Astrocyte (in vitro differentiated cells and primary cell): ENCODE data around the gene MTCL3.

Experiments used
- DNase-seq: peaks from one replicate; pipeline ENCODE4 v3.0.0-alpha.2; 2010; ENCODE audit warnings: low read depth
- FAIRE-seq: peaks from 2 replicates; lab custom pipeline; 2011; peaks lifted over from hg19 to GRCh38; lab: Jason Lieb, UNC
- H2AFZ ChIP-seq: 2 replicates; pipeline ENCODE4 v1.6.0; 2012; ENCODE audit warnings: low read depth, low read length, inconsistent platforms
- H3K27ac ChIP-seq: 2 replicates; pipeline ENCODE4 v1.5.1; 2011; ENCODE audit warnings: low read depth, low read length, inconsistent platforms
- H3K27me3 ChIP-seq: 2 replicates; pipeline ENCODE4 v1.6.0; 2011; ENCODE audit warnings: low read length, inconsistent platforms; ENCODE audit not compliant: insufficient read depth
- H3K36me3 ChIP-seq: 2 replicates; pipeline ENCODE4 v1.5.1; 2011; ENCODE audit warnings: low read length, inconsistent platforms; ENCODE audit not compliant: insufficient read depth
- H3K4me1 ChIP-seq: 2 replicates; pipeline ENCODE4 v1.5.1; 2011; ENCODE audit warnings: low read length, inconsistent platforms; ENCODE audit not compliant: insufficient read depth
- H3K4me2 ChIP-seq: 2 replicates; pipeline ENCODE4 v1.6.0; 2012; ENCODE audit warnings: low read length, inconsistent platforms
- H3K4me3 ChIP-seq: 2 replicates; pipeline ENCODE4 v1.5.1; 2011; ENCODE audit warnings: low read depth, mild to moderate bottlenecking, low read length, inconsistent platforms; ENCODE audit not compliant: insufficient read depth
- H3K79me2 ChIP-seq: 2 replicates; pipeline ENCODE4 v1.6.0; 2012; ENCODE audit warnings: mild to moderate bottlenecking, low read length, inconsistent platforms; ENCODE audit not compliant: insufficient read depth
- H3K9ac ChIP-seq: 2 replicates; pipeline ENCODE4 v1.6.0; 2012; ENCODE audit warnings: mild to moderate bottlenecking, low read length, inconsistent platforms
- H3K9me3 ChIP-seq: 2 replicates; pipeline ENCODE4 v1.5.1; 2012; ENCODE audit warnings: low read depth, mild to moderate bottlenecking, low read length, inconsistent platforms; ENCODE audit not compliant: insufficient read depth
- H4K20me1 ChIP-seq: 2 replicates; pipeline ENCODE4 v1.6.0; 2012; ENCODE audit warnings: low read length, inconsistent platforms; ENCODE audit not compliant: insufficient read depth
- H3K27ac Mint-ChIP-seq: one replicate; pipeline ENCODE4 v1.8.0; 2021; ENCODE audit warnings: mild to moderate bottlenecking, mixed read lengths; ENCODE audit not compliant: unreplicated experiment
- H3K27me3 Mint-ChIP-seq: one replicate; pipeline ENCODE4 v1.8.0; 2021; ENCODE audit warnings: low read depth, mixed read lengths; ENCODE audit not compliant: unreplicated experiment
- H3K36me3 Mint-ChIP-seq: one replicate; pipeline ENCODE4 v1.8.0; 2021; ENCODE audit warnings: low read depth, mixed read lengths; ENCODE audit not compliant: unreplicated experiment
- H3K4me1 Mint-ChIP-seq: one replicate; pipeline ENCODE4 v1.8.0; 2021; ENCODE audit warnings: low read depth, mixed read lengths; ENCODE audit not compliant: unreplicated experiment
- H3K4me3 Mint-ChIP-seq: one replicate; pipeline ENCODE4 v1.8.0; 2021; ENCODE audit warnings: mild to moderate bottlenecking, moderate library complexity, mixed read lengths; ENCODE audit not compliant: unreplicated experiment
- H3K9me3 Mint-ChIP-seq: one replicate; pipeline ENCODE4 v1.8.0; 2021; ENCODE audit warnings: mild to moderate bottlenecking, mixed read lengths; ENCODE audit not compliant: unreplicated experiment
- EZH2 ChIP-seq: IDR thresholded peaks from 2 replicates; pipeline ENCODE4 v1.6.1; 2012; ENCODE audit warnings: mild to moderate bottlenecking, low read length, inconsistent platforms; ENCODE audit not compliant: insufficient read depth
- TF ChIP-seq, protein P1 (sequence below): IDR thresholded peaks from 2 replicates; pipeline ENCODE4 v1.5.1; 2011; ENCODE audit warnings: low read depth, mild to moderate bottlenecking, inconsistent platforms, low read length, moderate library complexity; ENCODE audit not compliant: insufficient read depth

MTCL3 gene

GRCh38 chr6:127554435-127555006, 35.4 kb upstream of the MTCL3 start:
- Histone ChIP-seq H3K27me3 (no peaks in the 10 kb centered on the region), H3K79me2 (no peaks in the 10 kb centered on the region), H3K4me3 (no peak overlapping the region), H3K4me1 (peaks cover 8% of the 10 kb centered on the region), H2AFZ (no peak overlapping the region), H3K36me3 (no peaks in the 10 kb centered on the region), H3K27ac (no peak overlapping the region), H3K9me3 (no peaks in the 10 kb centered on the region), H4K20me1 (no peaks in the 10 kb centered on the region), H3K4me2 (no peak overlapping the region), H3K9ac (no peak overlapping the region)
- Mint-ChIP-seq H3K27ac (no peak overlapping the region), H3K4me1 (peaks cover 5% of the 10 kb centered on the region), H3K9me3 (no peaks in the 10 kb centered on the region), H3K27me3 (no peaks in the 10 kb centered on the region), H3K4me3 (no peak overlapping the region), H3K36me3 (no peaks in the 10 kb centered on the region)
- FAIRE-seq (no peak), DNase-seq (peak; percentile 23)
- TF ChIP-seq, protein P1, sequence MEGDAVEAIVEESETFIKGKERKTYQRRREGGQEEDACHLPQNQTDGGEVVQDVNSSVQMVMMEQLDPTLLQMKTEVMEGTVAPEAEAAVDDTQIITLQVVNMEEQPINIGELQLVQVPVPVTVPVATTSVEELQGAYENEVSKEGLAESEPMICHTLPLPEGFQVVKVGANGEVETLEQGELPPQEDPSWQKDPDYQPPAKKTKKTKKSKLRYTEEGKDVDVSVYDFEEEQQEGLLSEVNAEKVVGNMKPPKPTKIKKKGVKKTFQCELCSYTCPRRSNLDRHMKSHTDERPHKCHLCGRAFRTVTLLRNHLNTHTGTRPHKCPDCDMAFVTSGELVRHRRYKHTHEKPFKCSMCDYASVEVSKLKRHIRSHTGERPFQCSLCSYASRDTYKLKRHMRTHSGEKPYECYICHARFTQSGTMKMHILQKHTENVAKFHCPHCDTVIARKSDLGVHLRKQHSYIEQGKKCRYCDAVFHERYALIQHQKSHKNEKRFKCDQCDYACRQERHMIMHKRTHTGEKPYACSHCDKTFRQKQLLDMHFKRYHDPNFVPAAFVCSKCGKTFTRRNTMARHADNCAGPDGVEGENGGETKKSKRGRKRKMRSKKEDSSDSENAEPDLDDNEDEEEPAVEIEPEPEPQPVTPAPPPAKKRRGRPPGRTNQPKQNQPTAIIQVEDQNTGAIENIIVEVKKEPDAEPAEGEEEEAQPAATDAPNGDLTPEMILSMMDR: peak; percentile 22
- no peak for TF ChIP-seq EZH2

- Histone ChIP-seq H3K27me3 (no peaks in the 10 kb centered on the region), H4K20me1 (no peaks in the 10 kb centered on the region), H3K9ac (no peak overlapping the region), H3K4me3 (no peak overlapping the region), H3K4me1 (peaks cover 8% of the 10 kb centered on the region), H3K79me2 (no peaks in the 10 kb centered on the region), H3K27ac (no peak overlapping the region), H2AFZ (no peak overlapping the region), H3K4me2 (no peak overlapping the region), H3K9me3 (no peaks in the 10 kb centered on the region), H3K36me3 (no peaks in the 10 kb centered on the region)
- Mint-ChIP-seq H3K27ac (no peak overlapping the region), H3K4me1 (peaks cover 5% of the 10 kb centered on the region), H3K4me3 (no peak overlapping the region), H3K9me3 (no peaks in the 10 kb centered on the region), H3K36me3 (no peaks in the 10 kb centered on the region), H3K27me3 (no peaks in the 10 kb centered on the region)
- peak; percentile 74 for DNase-seq
- no peak for TF ChIP-seq EZH2
- FAIRE-seq: peak; percentile 67
Observed at GRCh38 chr6:127550403-127550802, 31.3 kb upstream of the MTCL3 start.

DNA sequence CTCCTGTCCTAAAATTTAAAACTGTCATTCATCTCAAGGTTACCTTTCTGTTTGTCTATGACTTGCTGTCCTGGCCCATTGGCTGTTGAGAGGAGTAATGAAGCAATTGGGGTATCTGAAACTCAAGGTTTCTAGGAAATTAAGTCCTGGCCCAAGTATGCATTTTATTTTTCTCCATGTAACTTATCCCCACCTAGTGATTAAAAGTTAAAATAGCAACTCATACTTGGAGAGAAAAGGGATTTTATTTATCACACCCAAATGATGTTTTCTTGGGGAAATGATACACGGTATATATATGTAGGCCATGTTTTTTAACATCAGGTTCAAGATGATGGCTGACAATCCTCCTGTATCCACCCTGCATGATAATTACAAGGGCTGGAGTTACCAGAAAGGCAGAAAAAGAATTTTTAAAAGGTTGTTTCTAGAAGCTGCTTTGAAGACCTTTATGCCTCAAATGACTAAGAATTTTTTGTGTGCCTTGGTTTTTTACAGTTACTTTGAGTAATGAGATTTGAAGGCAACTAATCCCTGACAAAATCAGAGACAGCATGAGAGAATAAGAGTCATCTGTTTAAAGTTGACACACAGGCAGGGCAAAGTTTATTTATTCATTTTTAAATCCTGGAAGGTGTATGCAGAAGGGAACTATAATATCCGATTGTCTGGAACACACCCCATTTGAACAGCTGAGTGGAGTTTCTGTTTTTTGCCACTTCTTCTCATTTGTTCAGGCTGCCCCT, 28.9 kb upstream of the MTCL3 start:
- TF ChIP-seq EZH2: no peak
- TF ChIP-seq, protein P1: peak; percentile 33
- no peaks in the 10 kb centered on the region for H3K36me3 ChIP-seq
- no peak overlapping the region for H3K27ac ChIP-seq
- H3K9ac ChIP-seq: no peak overlapping the region
- FAIRE-seq (no peak), DNase-seq (no peak)
- no peaks in the 10 kb centered on the region for H3K36me3 Mint-ChIP-seq
- no peaks in the 10 kb centered on the region for H3K27me3 Mint-ChIP-seq
- no peak overlapping the region for H3K4me3 ChIP-seq
- no peaks in the 10 kb centered on the region for H3K9me3 ChIP-seq
- H3K4me1 ChIP-seq: peaks cover 8% of the 10 kb centered on the region
- H3K9me3 Mint-ChIP-seq: no peaks in the 10 kb centered on the region
- no peak overlapping the region for H3K27ac Mint-ChIP-seq
- H3K4me1 Mint-ChIP-seq: peaks cover 5% of the 10 kb centered on the region
- no peaks in the 10 kb centered on the region for H4K20me1 ChIP-seq
- no peak overlapping the region for H2AFZ ChIP-seq
- no peaks in the 10 kb centered on the region for H3K27me3 ChIP-seq
- no peak overlapping the region for H3K4me2 ChIP-seq
- H3K79me2 ChIP-seq: no peaks in the 10 kb centered on the region
- H3K4me3 Mint-ChIP-seq: no peak overlapping the region
